WTC11 (cell line): ENCODE measurements around the gene SCNN1A.

Experiments
- TCF7 ChIP-seq: sonication (generic); formaldehyde crosslinking; IDR thresholded peaks from 2 replicates; pipeline ENCODE4 v1.8.0; 2022; ENCODE audit warnings: mild to moderate bottlenecking, low read depth, missing genetic modification reagents, moderate library complexity
- TF ChIP-seq, protein P1 (sequence below): fragments of 200-600 bp; IDR thresholded peaks from 2 replicates; pipeline ENCODE4 v1.8.0; 2022; ENCODE audit warnings: antibody characterized with exemption
- TF ChIP-seq, protein P2 (sequence below): sonication (generic); formaldehyde crosslinking; IDR thresholded peaks from 2 replicates; pipeline ENCODE4 v1.8.1; 2023; ENCODE audit warnings: mild to moderate bottlenecking, missing genetic modification reagents, moderate library complexity
- TF ChIP-seq, protein P3 (sequence below): sonication (generic); formaldehyde crosslinking; IDR thresholded peaks from 2 replicates; pipeline ENCODE4 v1.8.0; 2022; ENCODE audit warnings: mild to moderate bottlenecking, missing genetic modification reagents
- TF ChIP-seq, protein P4 (sequence below): sonication (generic); formaldehyde crosslinking; IDR thresholded peaks from 2 replicates; pipeline ENCODE4 v1.8.1; 2022; ENCODE audit warnings: low read depth, mild to moderate bottlenecking, moderate library complexity, missing genetic modification reagents, borderline replicate concordance

DNA sequence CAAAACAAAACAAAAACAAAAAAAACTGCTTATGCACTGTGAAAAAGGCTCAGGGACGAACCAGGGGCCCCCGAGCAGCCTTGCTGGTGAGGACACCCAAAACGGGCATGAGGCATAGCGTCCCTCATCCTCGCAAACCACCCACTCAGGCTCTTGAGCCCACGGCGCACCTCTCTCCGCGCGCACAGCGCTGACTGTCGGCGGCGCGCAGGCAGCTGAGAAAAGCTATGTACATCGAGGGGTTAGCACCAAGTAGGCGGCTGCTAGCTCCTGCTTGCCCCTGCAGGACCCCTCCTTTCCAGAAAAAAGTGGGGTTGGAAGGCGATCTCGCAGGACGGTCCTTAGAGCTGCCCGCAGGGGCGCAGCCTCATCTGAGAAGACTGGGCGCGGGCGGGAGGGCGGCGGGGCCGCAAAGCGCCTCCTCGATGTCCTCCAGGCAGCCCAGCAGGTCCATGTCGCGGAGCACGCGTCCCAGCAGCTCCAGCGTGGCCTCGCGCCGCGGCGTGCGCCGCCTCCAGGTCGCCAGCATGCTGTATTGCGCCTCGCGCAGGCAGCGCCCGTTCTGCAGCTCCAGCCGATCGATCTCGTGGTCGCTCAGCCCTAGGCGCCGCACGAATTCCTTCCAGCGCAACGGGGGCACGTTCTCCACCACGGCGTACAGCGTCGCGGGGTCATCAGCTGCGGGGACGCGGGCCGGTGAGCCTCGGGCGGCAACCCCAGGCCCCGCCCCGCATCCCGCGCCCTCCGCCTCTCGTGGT, 46.2 kb downstream of the SCNN1A start:
- TF ChIP-seq, protein P1, sequence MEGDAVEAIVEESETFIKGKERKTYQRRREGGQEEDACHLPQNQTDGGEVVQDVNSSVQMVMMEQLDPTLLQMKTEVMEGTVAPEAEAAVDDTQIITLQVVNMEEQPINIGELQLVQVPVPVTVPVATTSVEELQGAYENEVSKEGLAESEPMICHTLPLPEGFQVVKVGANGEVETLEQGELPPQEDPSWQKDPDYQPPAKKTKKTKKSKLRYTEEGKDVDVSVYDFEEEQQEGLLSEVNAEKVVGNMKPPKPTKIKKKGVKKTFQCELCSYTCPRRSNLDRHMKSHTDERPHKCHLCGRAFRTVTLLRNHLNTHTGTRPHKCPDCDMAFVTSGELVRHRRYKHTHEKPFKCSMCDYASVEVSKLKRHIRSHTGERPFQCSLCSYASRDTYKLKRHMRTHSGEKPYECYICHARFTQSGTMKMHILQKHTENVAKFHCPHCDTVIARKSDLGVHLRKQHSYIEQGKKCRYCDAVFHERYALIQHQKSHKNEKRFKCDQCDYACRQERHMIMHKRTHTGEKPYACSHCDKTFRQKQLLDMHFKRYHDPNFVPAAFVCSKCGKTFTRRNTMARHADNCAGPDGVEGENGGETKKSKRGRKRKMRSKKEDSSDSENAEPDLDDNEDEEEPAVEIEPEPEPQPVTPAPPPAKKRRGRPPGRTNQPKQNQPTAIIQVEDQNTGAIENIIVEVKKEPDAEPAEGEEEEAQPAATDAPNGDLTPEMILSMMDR: no peak
- TF ChIP-seq, protein P2, sequence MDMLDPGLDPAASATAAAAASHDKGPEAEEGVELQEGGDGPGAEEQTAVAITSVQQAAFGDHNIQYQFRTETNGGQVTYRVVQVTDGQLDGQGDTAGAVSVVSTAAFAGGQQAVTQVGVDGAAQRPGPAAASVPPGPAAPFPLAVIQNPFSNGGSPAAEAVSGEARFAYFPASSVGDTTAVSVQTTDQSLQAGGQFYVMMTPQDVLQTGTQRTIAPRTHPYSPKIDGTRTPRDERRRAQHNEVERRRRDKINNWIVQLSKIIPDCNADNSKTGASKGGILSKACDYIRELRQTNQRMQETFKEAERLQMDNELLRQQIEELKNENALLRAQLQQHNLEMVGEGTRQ (CRISPR knock-in tag): no peak
- TF ChIP-seq, protein P3, sequence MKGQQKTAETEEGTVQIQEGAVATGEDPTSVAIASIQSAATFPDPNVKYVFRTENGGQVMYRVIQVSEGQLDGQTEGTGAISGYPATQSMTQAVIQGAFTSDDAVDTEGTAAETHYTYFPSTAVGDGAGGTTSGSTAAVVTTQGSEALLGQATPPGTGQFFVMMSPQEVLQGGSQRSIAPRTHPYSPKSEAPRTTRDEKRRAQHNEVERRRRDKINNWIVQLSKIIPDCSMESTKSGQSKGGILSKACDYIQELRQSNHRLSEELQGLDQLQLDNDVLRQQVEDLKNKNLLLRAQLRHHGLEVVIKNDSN (CRISPR knock-in tag): no peak
- TF ChIP-seq, protein P4, sequence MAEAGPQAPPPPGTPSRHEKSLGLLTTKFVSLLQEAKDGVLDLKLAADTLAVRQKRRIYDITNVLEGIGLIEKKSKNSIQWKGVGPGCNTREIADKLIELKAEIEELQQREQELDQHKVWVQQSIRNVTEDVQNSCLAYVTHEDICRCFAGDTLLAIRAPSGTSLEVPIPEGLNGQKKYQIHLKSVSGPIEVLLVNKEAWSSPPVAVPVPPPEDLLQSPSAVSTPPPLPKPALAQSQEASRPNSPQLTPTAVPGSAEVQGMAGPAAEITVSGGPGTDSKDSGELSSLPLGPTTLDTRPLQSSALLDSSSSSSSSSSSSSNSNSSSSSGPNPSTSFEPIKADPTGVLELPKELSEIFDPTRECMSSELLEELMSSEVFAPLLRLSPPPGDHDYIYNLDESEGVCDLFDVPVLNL: no peak
- TF ChIP-seq TCF7: no peak
